NCI-H2081 (cell line): ENCODE results near the gene PIH1D2.
"Not testable (repeated sequence)": the region's sequence is repeated elsewhere in the genome, so short reads cannot be mapped to it uniquely, and the experiment has no call there.

Experiments
- DNase-seq, 2 experiments: peaks; one replicate each; lab custom pipeline; 2025; lab: John Stamatoyannopoulos, UW

Gene PIH1D2

GRCh38 chr11:112057170-112057569, 16.6 kb downstream of the PIH1D2 start:
- DNase-seq, result no peak

GRCh38 chr11:112051768-112052167, 22.0 kb downstream of the PIH1D2 start:
- DNase-seq, result no peak

GRCh38 chr11:112050721-112051120, 23.1 kb downstream of the PIH1D2 start:
- DNase-seq, result no peak

- no peak for DNase-seq
Observed at GRCh38 chr11:112049777-112050176, 24.0 kb downstream of the PIH1D2 start.

GRCh38 chr11:112048256-112048655, 25.6 kb downstream of the PIH1D2 start:
- not testable (repeated sequence) for DNase-seq

GRCh38 chr11:112046647-112047046, 27.2 kb downstream of the PIH1D2 start:
- DNase-seq, result not testable (repeated sequence)

- no peak for DNase-seq
Observed at GRCh38 chr11:112044961-112045360, 28.9 kb downstream of the PIH1D2 start.

GRCh38 chr11:112042961-112043304, 30.9 kb downstream of the PIH1D2 start:
- DNase-seq, result no peak

- DNase-seq, result no peak
Observed at GRCh38 chr11:112042161-112042960, 31.5 kb downstream of the PIH1D2 start.

- no peak for DNase-seq
Observed at GRCh38 chr11:112037527-112037926, 36.3 kb downstream of the PIH1D2 start.

- no peak for DNase-seq
Observed at GRCh38 chr11:112033902-112034301, 39.9 kb downstream of the PIH1D2 start.

GRCh38 chr11:112029460-112029859, 44.4 kb downstream of the PIH1D2 start:
- no peak for DNase-seq

- DNase-seq, result not testable (repeated sequence)
Observed at GRCh38 chr11:112026784-112027410, 46.9 kb downstream of the PIH1D2 start.

- no peak for DNase-seq
Observed at GRCh38 chr11:112025707-112026106, 48.1 kb downstream of the PIH1D2 start.

GRCh38 chr11:112024773-112025678, 48.8 kb downstream of the PIH1D2 start, which contains the start of gene DLAT:
DLAT (plus strand) TSS chr11:112025408; CDS start chr11:112025473, 65 bp downstream.
- peak; percentile 84 to 92 for DNase-seq

- DNase-seq, result no peak
Observed at GRCh38 chr11:112024178-112024772, 49.5 kb downstream of the PIH1D2 start.

GRCh38 chr11:112023104-112023503, 50.7 kb downstream of the PIH1D2 start:
- DNase-seq, result no peak

GRCh38 chr11:112019066-112019465, 54.8 kb downstream of the PIH1D2 start:
- DNase-seq, result no peak
